ENCODE measurements around the gene IMPACT.

- TF ChIP-seq CTCF (IDR thresholded peaks at IDR 0.05) (no peak), ZNF121 (CRISPR knock-in tag; IDR thresholded peaks at IDR 0.05) (no peak), GABPB1 (CRISPR knock-in tag; IDR thresholded peaks at IDR 0.05) (no peak), FOXJ3 (CRISPR knock-in tag; IDR thresholded peaks at IDR 0.05; ENCODE audit: borderline replicate concordance) (no peak), ESRRA (CRISPR knock-in tag; IDR thresholded peaks at IDR 0.05; ENCODE audit: borderline replicate concordance) (no peak)
These were observed 33.3 kb downstream of the IMPACT start for GRCh38 chr18:24459772-24460171.

Measured in WTC11 (cell line).